Right lobe of liver (tissue), 6 donors: ENCODE data around the gene CRYBG1. TPM values are rescaled to one million over a fixed set of nuclear protein-coding genes. Genes with fewer than 3 reads are reported as not detected.

Experiments used
- ATAC-seq, 4 donors: fragments of 200-7000 bp; cut with Tn5 transposase; one replicate each; pipeline ENCODE4 v1.9.1; 2020; ENCODE audit warnings: mild to moderate bottlenecking in 4 of 4, moderate library complexity in 4 of 4
- DNase-seq, 3 donors: peaks; one replicate each; pipeline ENCODE4 v3.0.0-alpha.2; 2020
- H3K27ac ChIP-seq, 3 donors: fragments of 200-600 bp; one replicate each; pipeline ENCODE4 v1.8.0; 2022
- H3K27me3 ChIP-seq, 2 donors: fragments of 200-600 bp; one replicate each; pipeline ENCODE4 v1.8.0; 2022
- H3K36me3 ChIP-seq, 4 donors: fragments of 200-600 bp; sonication (generic) in 1 of 4; one replicate each; pipeline versions ENCODE4 v1.5.1 to v1.8.0; 2017 to 2022; ENCODE audit warnings: control low read depth in 1 of 4
- H3K4me1 ChIP-seq, 4 donors: fragments of 200-600 bp; sonication (generic) in 1 of 4; one replicate each; pipeline versions ENCODE4 v1.5.1 to v1.8.0; 2017 to 2022; ENCODE audit warnings: control low read depth in 1 of 4
- H3K4me3 ChIP-seq, 3 donors: fragments of 200-600 bp; one replicate each; pipeline ENCODE4 v1.8.0; 2022
- H3K9me3 ChIP-seq, 4 donors: fragments of 200-600 bp; sonication (generic) in 1 of 4; one replicate each; pipeline versions ENCODE4 v1.5.1 to v1.8.0; 2017 to 2022; ENCODE audit warnings: control low read depth in 1 of 4
- CTCF ChIP-seq, 4 donors: fragments of 200-600 bp in 3 of 4; fragments of 450-650 bp in 1 of 4; IDR thresholded peaks; one replicate each; pipeline versions ENCODE4 v1.5.1 to v1.8.0; 2016 to 2022; ENCODE audit warnings: antibody characterized with exemption in 4 of 4, mild to moderate bottlenecking in 2 of 4
- POLR2A ChIP-seq: fragments of 450-650 bp; IDR thresholded peaks from one replicate; pipeline ENCODE4 v1.6.1; 2017; ENCODE audit warnings: antibody characterized with exemption, mild to moderate bottlenecking
- WGBS: methylation state at CpG from one replicate; pipeline ENCODE4 v1.1.6; 2018; ENCODE audit warnings: low coverage, low lambda C conversion rate; ENCODE audit not compliant: insufficient coverage; ENCODE audit errors: missing lambda C conversion rate; 5-methylcytosine and 5-hydroxymethylcytosine counted together
- intact Hi-C, 2 donors: fragments of 100-400 bp; cut with DNase I; formaldehyde crosslinking; loops; one replicate each; pipeline versions ENCODE4 v1.11.2 to v1.14.1; 2022
- total RNA-seq, 6 experiments: library from RNA; depleted of rRNA in 2 of 6; stranded (reverse); fragments of >200 nt in 2 of 6; fragmentation: NEBNext Ultra II Directional in 3 of 6; extraction: Animal tissue kit (Norgen Biotek cat#: 25700) in 3 of 6; gene quantifications; one replicate each; pipeline versions ENCODE4 v1.1.0 to v1.2.4, GENCODE V29; 2016 to 2023
- donor health status: DM: no; HTN: yes; CAD: no.
- donor health status: DM: no; HTN: no; CAD: no.
- donor health status: DM: no; HTN: no; CAD: no.
- donor health status: DM: no; HTN: yes; CAD: no.
- donor health status: DM: no; HTN: yes; CAD: no.

CRYBG1 gene
- total RNA-seq, 6 experiments from 2014 or later = 6.8 to 10.9 (median 7.9) TPM

GRCh38 chr6:106453756-106454367 lies 93.3 kb downstream of the CRYBG1 start:
- intact Hi-C loops = no loop called here
- Histone ChIP-seq H3K9me3 (no peaks in the 10 kb centered on the region), H3K27me3 (no peaks in the 10 kb centered on the region), H3K4me1 (no peaks in the 10 kb centered on the region), H3K36me3 (no peaks in the 10 kb centered on the region), H3K27ac (no peak overlapping the region), H3K4me3 (no peak overlapping the region)
- no peak for TF ChIP-seq CTCF (IDR thresholded peaks at IDR 0.05)
- TF ChIP-seq POLR2A = no peak
- ATAC-seq = peak in 1 of 4 donors; percentile 37
- 72% methylated on average over 5 of the region's 6 CpGs for WGBS
- DNase-seq = no peak

GRCh38 chr6:106456756-106457155 lies 96.2 kb downstream of the CRYBG1 start:
- no peak for DNase-seq
- WGBS = 27% methylated on average over 1 of the region's 1 CpG
- Histone ChIP-seq H3K4me1 (no peaks in the 10 kb centered on the region), H3K4me3 (no peak overlapping the region), H3K9me3 (no peaks in the 10 kb centered on the region), H3K36me3 (no peaks in the 10 kb centered on the region), H3K27me3 (no peaks in the 10 kb centered on the region), H3K27ac (no peak overlapping the region)
- intact Hi-C loops = no loop called here
- ATAC-seq = no peak
- TF ChIP-seq CTCF (IDR thresholded peaks at IDR 0.05) (no peak), POLR2A (no peak)

- intact Hi-C loops = no loop called here
- TF ChIP-seq POLR2A (no peak), CTCF (IDR thresholded peaks at IDR 0.05) (no peak)
- DNase-seq = no peak
- Histone ChIP-seq H3K4me3 (no peak overlapping the region), H3K9me3 (no peaks in the 10 kb centered on the region), H3K4me1 (no peaks in the 10 kb centered on the region), H3K27me3 (no peaks in the 10 kb centered on the region), H3K36me3 (no peaks in the 10 kb centered on the region), H3K27ac (no peak overlapping the region)
- ATAC-seq = no peak
- WGBS = 63% methylated on average over 7 of the region's 7 CpGs
These were observed 97.8 kb downstream of the CRYBG1 start for GRCh38 chr6:106458021-106458986.

GRCh38 chr6:106460481-106460880 lies 100.0 kb downstream of the CRYBG1 start:
- H3K36me3 ChIP-seq = no peaks in the 10 kb centered on the region
- no peaks in the 10 kb centered on the region for H3K9me3 ChIP-seq
- WGBS = 69% methylated on average over 2 of the region's 2 CpGs
- no peak for DNase-seq
- TF ChIP-seq CTCF (IDR thresholded peaks at IDR 0.05) (no peak), POLR2A (no peak)
- no peak for ATAC-seq
- H3K27ac ChIP-seq = no peak overlapping the region
- H3K4me3 ChIP-seq = no peak overlapping the region
- H3K27me3 ChIP-seq = no peaks in the 10 kb centered on the region
- H3K4me1 ChIP-seq = no peaks in the 10 kb centered on the region
- intact Hi-C loops = no loop called here
